HFFc6 (cell line): ENCODE data around the gene PHTF2. TPM values are rescaled to one million over a fixed set of nuclear protein-coding genes. Genes with fewer than 3 reads are reported as not detected.

Source experiments
- DNase-seq: peaks from one replicate; pipeline ENCODE4 v3.0.0-alpha.2; 2018
- H3K27ac Mint-ChIP-seq: 2 replicates; pipeline ENCODE4 v1.8.0; 2020; ENCODE audit warnings: mild to moderate bottlenecking, mixed read lengths
- H3K27me3 Mint-ChIP-seq: 2 replicates; pipeline ENCODE4 v1.8.0; 2021; ENCODE audit warnings: mild to moderate bottlenecking, moderate library complexity, mixed read lengths; ENCODE audit not compliant: insufficient read depth
- H3K36me3 Mint-ChIP-seq: 2 replicates; pipeline ENCODE4 v1.8.0; 2021; ENCODE audit warnings: low read depth, mixed read lengths
- H3K4me1 Mint-ChIP-seq: 2 replicates; pipeline ENCODE4 v1.8.0; 2020; ENCODE audit warnings: low read depth, mixed read lengths
- H3K4me3 Mint-ChIP-seq: 2 replicates; pipeline ENCODE4 v1.8.0; 2020; ENCODE audit warnings: mild to moderate bottlenecking, moderate library complexity, mixed read lengths
- H3K9me3 Mint-ChIP-seq: 2 replicates; pipeline ENCODE4 v1.8.0; 2020; ENCODE audit warnings: mild to moderate bottlenecking, mixed read lengths
- CTCF ChIP-seq: fragments of 200-600 bp; sonication (generic); IDR thresholded peaks from 2 replicates; pipeline ENCODE4 v1.5.0; 2021; ENCODE audit warnings: antibody characterized with exemption, mild to moderate bottlenecking
- total RNA-seq, 6 experiments: library from RNA; stranded (reverse); fragmentation: NEBNext Ultra II Directional; extraction: Animal tissue kit (Norgen Biotek cat#: 25700); gene quantifications; 2 replicates in 1 of 6; 3 replicates in 5 of 6; pipeline ENCODE4 v1.2.3, GENCODE V29; 2021

The PHTF2 gene
- total RNA-seq, 6 experiments from 2014 or later: 59.8 to 83.2 (median 71.9) TPM

- no peak overlapping the region for H3K27ac Mint-ChIP-seq
- TF ChIP-seq CTCF: no peak
- no peak for DNase-seq
- H3K4me1 Mint-ChIP-seq: peaks cover 22% of the 10 kb centered on the region
- peaks cover 56% of the 10 kb centered on the region for H3K9me3 Mint-ChIP-seq
- peaks cover 81% of the 10 kb centered on the region for H3K36me3 Mint-ChIP-seq
- H3K4me3 Mint-ChIP-seq: no peak overlapping the region
- peaks cover 2% of the 10 kb centered on the region for H3K27me3 Mint-ChIP-seq
These were observed 23.7 kb downstream of the PHTF2 start for GRCh38 chr7:77822269-77822668.

GRCh38 chr7:77823787-77824186 is 25.2 kb downstream of the PHTF2 start:
- no peak for TF ChIP-seq CTCF
- DNase-seq: no peak
- Mint-ChIP-seq H3K27ac (no peak overlapping the region), H3K36me3 (peaks cover 71% of the 10 kb centered on the region), H3K27me3 (no peaks in the 10 kb centered on the region; the same call in 1 of the 2 replicates), H3K9me3 (peaks cover 46% of the 10 kb centered on the region), H3K4me1 (peaks cover 26% of the 10 kb centered on the region), H3K4me3 (no peak overlapping the region)

GRCh38 chr7:77824636-77825035 is 26.1 kb downstream of the PHTF2 start:
- H3K9me3 Mint-ChIP-seq: peaks cover 38% of the 10 kb centered on the region
- no peak for DNase-seq
- no peak overlapping the region for H3K27ac Mint-ChIP-seq
- no peak for TF ChIP-seq CTCF
- H3K36me3 Mint-ChIP-seq: peaks cover 63% of the 10 kb centered on the region
- H3K4me1 Mint-ChIP-seq: peaks cover 26% of the 10 kb centered on the region
- no peaks in the 10 kb centered on the region; the same call in 1 of the 2 replicates for H3K27me3 Mint-ChIP-seq
- no peak overlapping the region for H3K4me3 Mint-ChIP-seq

- Mint-ChIP-seq H3K27me3 (no peaks in the 10 kb centered on the region; the same call in 1 of the 2 replicates), H3K9me3 (peaks cover 33% of the 10 kb centered on the region), H3K4me1 (peaks cover 26% of the 10 kb centered on the region), H3K4me3 (no peak overlapping the region), H3K27ac (no peak overlapping the region), H3K36me3 (peaks cover 58% of the 10 kb centered on the region)
- no peak for DNase-seq
- TF ChIP-seq CTCF: no peak
These were observed 26.6 kb downstream of the PHTF2 start for GRCh38 chr7:77825131-77825530.

GRCh38 chr7:77826300-77826699 is 27.7 kb downstream of the PHTF2 start:
- Mint-ChIP-seq H3K4me1 (peaks cover 36% of the 10 kb centered on the region), H3K27me3 (no peaks in the 10 kb centered on the region; the same call in 1 of the 2 replicates), H3K36me3 (peaks cover 51% of the 10 kb centered on the region), H3K27ac (no peak overlapping the region), H3K4me3 (no peak overlapping the region), H3K9me3 (peaks cover 21% of the 10 kb centered on the region)
- DNase-seq: no peak
- TF ChIP-seq CTCF: no peak

- TF ChIP-seq CTCF: no peak
These were observed 29.4 kb downstream of the PHTF2 start for GRCh38 chr7:77827999-77828398.

More at GRCh38 chr7:77827999-77828398, 29.4 kb downstream of the PHTF2 start:
- Mint-ChIP-seq H3K27me3 (no peaks in the 10 kb centered on the region), H3K4me1 (peaks cover 46% of the 10 kb centered on the region), H3K9me3 (peaks cover 12% of the 10 kb centered on the region; the same call in 1 of the 2 replicates), H3K36me3 (peaks cover 44% of the 10 kb centered on the region), H3K27ac (no peak overlapping the region), H3K4me3 (no peak overlapping the region)
- DNase-seq: no peak
